Astrocyte (in vitro differentiated cells and primary cell): ENCODE data around the gene CTNNBIP1. TPM values are rescaled to one million over a fixed set of nuclear protein-coding genes. Genes with fewer than 3 reads are reported as not detected.

ENCODE experiments used
- DNase-seq: peaks from one replicate; pipeline ENCODE4 v3.0.0-alpha.2; 2010; ENCODE audit warnings: low read depth
- FAIRE-seq: peaks from 2 replicates; lab custom pipeline; 2011; peaks lifted over from hg19 to GRCh38; lab: Jason Lieb, UNC
- H2AFZ ChIP-seq: 2 replicates; pipeline ENCODE4 v1.6.0; 2012; ENCODE audit warnings: low read depth, low read length, inconsistent platforms
- H3K27ac ChIP-seq: 2 replicates; pipeline ENCODE4 v1.5.1; 2011; ENCODE audit warnings: low read depth, low read length, inconsistent platforms
- H3K27me3 ChIP-seq: 2 replicates; pipeline ENCODE4 v1.6.0; 2011; ENCODE audit warnings: low read length, inconsistent platforms; ENCODE audit not compliant: insufficient read depth
- H3K36me3 ChIP-seq: 2 replicates; pipeline ENCODE4 v1.5.1; 2011; ENCODE audit warnings: low read length, inconsistent platforms; ENCODE audit not compliant: insufficient read depth
- H3K4me1 ChIP-seq: 2 replicates; pipeline ENCODE4 v1.5.1; 2011; ENCODE audit warnings: low read length, inconsistent platforms; ENCODE audit not compliant: insufficient read depth
- H3K4me2 ChIP-seq: 2 replicates; pipeline ENCODE4 v1.6.0; 2012; ENCODE audit warnings: low read length, inconsistent platforms
- H3K4me3 ChIP-seq: 2 replicates; pipeline ENCODE4 v1.5.1; 2011; ENCODE audit warnings: low read depth, mild to moderate bottlenecking, low read length, inconsistent platforms; ENCODE audit not compliant: insufficient read depth
- H3K79me2 ChIP-seq: 2 replicates; pipeline ENCODE4 v1.6.0; 2012; ENCODE audit warnings: mild to moderate bottlenecking, low read length, inconsistent platforms; ENCODE audit not compliant: insufficient read depth
- H3K9ac ChIP-seq: 2 replicates; pipeline ENCODE4 v1.6.0; 2012; ENCODE audit warnings: mild to moderate bottlenecking, low read length, inconsistent platforms
- H3K9me3 ChIP-seq: 2 replicates; pipeline ENCODE4 v1.5.1; 2012; ENCODE audit warnings: low read depth, mild to moderate bottlenecking, low read length, inconsistent platforms; ENCODE audit not compliant: insufficient read depth
- H4K20me1 ChIP-seq: 2 replicates; pipeline ENCODE4 v1.6.0; 2012; ENCODE audit warnings: low read length, inconsistent platforms; ENCODE audit not compliant: insufficient read depth
- H3K27ac Mint-ChIP-seq: one replicate; pipeline ENCODE4 v1.8.0; 2021; ENCODE audit warnings: mild to moderate bottlenecking, mixed read lengths; ENCODE audit not compliant: unreplicated experiment
- H3K27me3 Mint-ChIP-seq: one replicate; pipeline ENCODE4 v1.8.0; 2021; ENCODE audit warnings: low read depth, mixed read lengths; ENCODE audit not compliant: unreplicated experiment
- H3K36me3 Mint-ChIP-seq: one replicate; pipeline ENCODE4 v1.8.0; 2021; ENCODE audit warnings: low read depth, mixed read lengths; ENCODE audit not compliant: unreplicated experiment
- H3K4me1 Mint-ChIP-seq: one replicate; pipeline ENCODE4 v1.8.0; 2021; ENCODE audit warnings: low read depth, mixed read lengths; ENCODE audit not compliant: unreplicated experiment
- H3K4me3 Mint-ChIP-seq: one replicate; pipeline ENCODE4 v1.8.0; 2021; ENCODE audit warnings: mild to moderate bottlenecking, moderate library complexity, mixed read lengths; ENCODE audit not compliant: unreplicated experiment
- H3K9me3 Mint-ChIP-seq: one replicate; pipeline ENCODE4 v1.8.0; 2021; ENCODE audit warnings: mild to moderate bottlenecking, mixed read lengths; ENCODE audit not compliant: unreplicated experiment
- EZH2 ChIP-seq: IDR thresholded peaks from 2 replicates; pipeline ENCODE4 v1.6.1; 2012; ENCODE audit warnings: mild to moderate bottlenecking, low read length, inconsistent platforms; ENCODE audit not compliant: insufficient read depth
- total RNA-seq: library from RNA; stranded (reverse); gene quantifications from 2 replicates; pipeline ENCODE4 v1.2.1, GENCODE V29; 2021
- TF ChIP-seq, protein P1 (sequence below): IDR thresholded peaks from 2 replicates; pipeline ENCODE4 v1.5.1; 2011; ENCODE audit warnings: low read depth, mild to moderate bottlenecking, inconsistent platforms, low read length, moderate library complexity; ENCODE audit not compliant: insufficient read depth

Gene CTNNBIP1
- total RNA-seq, 1 donor from 2014 or later, result 53.7 TPM

GRCh38 chr1:9816199-9816598 is 93.9 kb downstream of the CTNNBIP1 start:
- Histone ChIP-seq H3K36me3 (no peaks in the 10 kb centered on the region), H2AFZ (no peak overlapping the region), H4K20me1 (peaks cover 69% of the 10 kb centered on the region), H3K9me3 (no peaks in the 10 kb centered on the region), H3K4me3 (no peak overlapping the region), H3K4me2 (no peak overlapping the region), H3K79me2 (peaks cover 86% of the 10 kb centered on the region), H3K4me1 (no peaks in the 10 kb centered on the region), H3K27ac (no peak overlapping the region), H3K27me3 (no peaks in the 10 kb centered on the region), H3K9ac (no peak overlapping the region)
- Mint-ChIP-seq H3K27ac (no peak overlapping the region), H3K36me3 (peaks cover 4% of the 10 kb centered on the region), H3K9me3 (no peaks in the 10 kb centered on the region), H3K4me1 (peaks cover 7% of the 10 kb centered on the region), H3K4me3 (no peak overlapping the region), H3K27me3 (no peaks in the 10 kb centered on the region)
- no peak for TF ChIP-seq EZH2
- TF ChIP-seq, protein P1, sequence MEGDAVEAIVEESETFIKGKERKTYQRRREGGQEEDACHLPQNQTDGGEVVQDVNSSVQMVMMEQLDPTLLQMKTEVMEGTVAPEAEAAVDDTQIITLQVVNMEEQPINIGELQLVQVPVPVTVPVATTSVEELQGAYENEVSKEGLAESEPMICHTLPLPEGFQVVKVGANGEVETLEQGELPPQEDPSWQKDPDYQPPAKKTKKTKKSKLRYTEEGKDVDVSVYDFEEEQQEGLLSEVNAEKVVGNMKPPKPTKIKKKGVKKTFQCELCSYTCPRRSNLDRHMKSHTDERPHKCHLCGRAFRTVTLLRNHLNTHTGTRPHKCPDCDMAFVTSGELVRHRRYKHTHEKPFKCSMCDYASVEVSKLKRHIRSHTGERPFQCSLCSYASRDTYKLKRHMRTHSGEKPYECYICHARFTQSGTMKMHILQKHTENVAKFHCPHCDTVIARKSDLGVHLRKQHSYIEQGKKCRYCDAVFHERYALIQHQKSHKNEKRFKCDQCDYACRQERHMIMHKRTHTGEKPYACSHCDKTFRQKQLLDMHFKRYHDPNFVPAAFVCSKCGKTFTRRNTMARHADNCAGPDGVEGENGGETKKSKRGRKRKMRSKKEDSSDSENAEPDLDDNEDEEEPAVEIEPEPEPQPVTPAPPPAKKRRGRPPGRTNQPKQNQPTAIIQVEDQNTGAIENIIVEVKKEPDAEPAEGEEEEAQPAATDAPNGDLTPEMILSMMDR, result no peak
- no peak for DNase-seq
- no peak for FAIRE-seq

GRCh38 chr1:9815150-9815549 is 94.9 kb downstream of the CTNNBIP1 start:
- FAIRE-seq (no peak), DNase-seq (no peak)
- TF ChIP-seq, protein P1, result no peak
- TF ChIP-seq EZH2, result no peak
- peaks cover 81% of the 10 kb centered on the region for H3K79me2 ChIP-seq
- H3K4me1 ChIP-seq, result no peaks in the 10 kb centered on the region
- H4K20me1 ChIP-seq, result peaks cover 64% of the 10 kb centered on the region
- no peaks in the 10 kb centered on the region for H3K9me3 Mint-ChIP-seq
- H3K27me3 Mint-ChIP-seq, result no peaks in the 10 kb centered on the region
- no peaks in the 10 kb centered on the region for H3K36me3 ChIP-seq
- H3K4me3 Mint-ChIP-seq, result no peak overlapping the region
- H3K9me3 ChIP-seq, result no peaks in the 10 kb centered on the region
- no peak overlapping the region for H3K9ac ChIP-seq
- H3K4me1 Mint-ChIP-seq, result peaks cover 7% of the 10 kb centered on the region
- H2AFZ ChIP-seq, result no peak overlapping the region
- H3K4me3 ChIP-seq, result no peak overlapping the region
- H3K27me3 ChIP-seq, result no peaks in the 10 kb centered on the region
- no peak overlapping the region for H3K4me2 ChIP-seq
- peaks cover 4% of the 10 kb centered on the region for H3K36me3 Mint-ChIP-seq
- no peak overlapping the region for H3K27ac Mint-ChIP-seq
- H3K27ac ChIP-seq, result no peak overlapping the region

DNA sequence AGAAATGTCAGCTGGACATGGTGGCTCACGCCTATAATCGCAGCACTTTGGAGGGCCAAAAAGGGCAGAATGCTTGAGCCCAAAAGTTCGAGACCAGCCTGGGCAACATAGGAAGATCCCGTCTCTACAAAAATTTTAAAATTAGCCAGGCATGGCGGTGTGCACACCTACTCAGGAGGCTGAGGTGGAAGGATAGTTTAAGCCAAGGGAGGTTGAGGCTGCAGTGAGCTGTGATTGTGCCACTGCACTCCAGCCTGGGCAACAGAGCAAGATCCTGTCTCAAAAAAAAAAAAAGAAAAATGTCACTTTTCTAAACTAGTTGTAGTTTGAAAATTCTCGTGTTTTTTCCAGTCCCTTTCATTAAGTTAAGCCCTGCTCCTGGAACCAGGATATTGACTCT is 95.5 kb downstream of the CTNNBIP1 start:
- Histone ChIP-seq H3K27me3 (no peaks in the 10 kb centered on the region), H3K4me2 (no peak overlapping the region), H3K4me3 (no peak overlapping the region), H3K36me3 (no peaks in the 10 kb centered on the region), H3K4me1 (no peaks in the 10 kb centered on the region), H3K9me3 (no peaks in the 10 kb centered on the region), H4K20me1 (peaks cover 62% of the 10 kb centered on the region), H3K79me2 (peaks cover 78% of the 10 kb centered on the region), H3K9ac (no peak overlapping the region), H3K27ac (no peak overlapping the region), H2AFZ (no peak overlapping the region)
- no peak for FAIRE-seq
- TF ChIP-seq, protein P1, result no peak
- no peak for TF ChIP-seq EZH2
- DNase-seq, result no peak
- Mint-ChIP-seq H3K36me3 (peaks cover 4% of the 10 kb centered on the region), H3K4me3 (no peak overlapping the region), H3K27ac (no peak overlapping the region), H3K4me1 (peaks cover 7% of the 10 kb centered on the region), H3K27me3 (no peaks in the 10 kb centered on the region), H3K9me3 (no peaks in the 10 kb centered on the region)
